CD4-positive, alpha-beta T cell treated with Interferon gamma for 1 hour (primary cell): ENCODE measurements around the gene PODN.

Experiments used
- DNase-seq: peaks from one replicate; pipeline ENCODE4 v3.0.0-alpha.2; 2020

Gene PODN, protein sequence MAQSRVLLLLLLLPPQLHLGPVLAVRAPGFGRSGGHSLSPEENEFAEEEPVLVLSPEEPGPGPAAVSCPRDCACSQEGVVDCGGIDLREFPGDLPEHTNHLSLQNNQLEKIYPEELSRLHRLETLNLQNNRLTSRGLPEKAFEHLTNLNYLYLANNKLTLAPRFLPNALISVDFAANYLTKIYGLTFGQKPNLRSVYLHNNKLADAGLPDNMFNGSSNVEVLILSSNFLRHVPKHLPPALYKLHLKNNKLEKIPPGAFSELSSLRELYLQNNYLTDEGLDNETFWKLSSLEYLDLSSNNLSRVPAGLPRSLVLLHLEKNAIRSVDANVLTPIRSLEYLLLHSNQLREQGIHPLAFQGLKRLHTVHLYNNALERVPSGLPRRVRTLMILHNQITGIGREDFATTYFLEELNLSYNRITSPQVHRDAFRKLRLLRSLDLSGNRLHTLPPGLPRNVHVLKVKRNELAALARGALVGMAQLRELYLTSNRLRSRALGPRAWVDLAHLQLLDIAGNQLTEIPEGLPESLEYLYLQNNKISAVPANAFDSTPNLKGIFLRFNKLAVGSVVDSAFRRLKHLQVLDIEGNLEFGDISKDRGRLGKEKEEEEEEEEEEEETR

DNA sequence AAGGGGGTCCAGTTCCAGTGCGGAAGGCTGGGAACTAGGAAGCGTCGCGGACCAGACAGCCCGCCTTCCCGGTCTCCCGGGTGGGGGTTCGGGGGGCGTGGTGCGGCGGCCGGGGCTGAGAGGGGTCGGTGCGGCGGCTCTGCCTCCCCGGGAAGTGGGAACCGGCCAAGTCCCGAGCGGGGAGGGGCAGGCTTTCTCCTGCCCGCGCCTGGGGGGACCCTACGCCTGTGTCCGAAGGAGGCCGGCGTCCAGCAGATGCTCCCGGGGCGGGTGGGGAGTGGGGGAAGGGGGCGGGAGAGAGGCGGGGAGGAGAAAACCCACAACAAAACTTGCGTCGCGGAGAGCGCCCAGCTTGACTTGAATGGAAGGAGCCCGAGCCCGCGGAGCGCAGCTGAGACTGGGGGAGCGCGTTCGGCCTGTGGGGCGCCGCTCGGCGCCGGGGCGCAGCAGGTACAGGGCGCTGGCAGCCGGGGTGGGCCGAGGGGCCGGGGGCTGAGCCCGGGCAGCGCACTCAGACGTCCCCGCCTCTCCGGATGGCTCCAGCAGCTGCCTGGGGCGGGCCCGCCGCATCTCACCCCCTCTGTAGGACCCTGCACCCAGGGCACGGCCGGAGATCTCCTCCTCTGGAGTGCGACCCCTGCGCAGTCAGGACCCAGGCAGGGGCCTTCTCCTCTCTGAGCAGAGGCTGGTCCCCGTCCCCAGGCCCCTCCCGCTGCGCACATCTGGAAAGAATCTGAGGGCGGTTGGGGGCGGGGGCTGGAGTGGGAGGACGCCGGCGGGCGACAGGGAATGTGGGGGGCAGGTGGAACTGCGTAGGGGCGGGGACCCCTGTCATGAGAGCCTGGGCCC lies at the start of gene PODN:
Gene PODN, plus strand, starts transcription at position 355 of the 849 bp plus-strand sequence. CDS start 7,643 bp downstream, outside the sequence.
- DNase-seq, result no peak

DNA sequence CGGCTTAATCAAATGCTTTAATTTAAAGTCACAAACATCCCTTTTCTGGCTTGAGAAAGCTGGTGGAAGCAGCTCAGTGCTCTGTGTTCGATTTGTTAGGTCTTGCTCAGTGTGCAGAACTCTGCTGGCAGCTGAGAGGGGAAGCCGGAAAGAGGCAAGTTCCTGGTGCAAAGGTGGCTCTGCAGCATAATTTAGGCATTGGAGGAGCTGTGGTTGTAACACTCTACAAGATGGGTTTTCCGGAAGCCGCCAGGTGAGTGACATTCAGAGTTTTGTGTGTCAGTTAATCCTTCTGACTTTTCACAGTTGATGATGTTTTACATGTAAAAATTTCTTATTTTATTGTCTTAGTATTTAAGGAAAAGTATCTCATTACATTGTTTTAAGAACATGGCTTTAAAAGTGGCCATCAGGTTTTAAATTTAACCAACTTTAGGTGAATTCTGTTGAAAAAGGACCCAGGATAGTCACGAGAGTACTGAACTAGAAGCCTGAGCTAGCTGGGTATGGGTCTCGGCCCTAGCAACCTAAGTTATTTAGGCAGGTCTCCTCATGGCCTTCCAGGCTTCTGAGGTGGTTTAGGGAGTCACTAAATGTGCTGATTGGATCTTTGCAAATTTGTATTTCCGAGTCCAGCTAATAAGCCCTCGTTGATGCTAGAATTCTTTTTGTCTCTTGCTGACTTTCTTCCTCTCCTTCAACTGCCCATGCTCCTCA lies 47.1 kb upstream of the PODN start:
- DNase-seq, result peak; percentile 79

DNA sequence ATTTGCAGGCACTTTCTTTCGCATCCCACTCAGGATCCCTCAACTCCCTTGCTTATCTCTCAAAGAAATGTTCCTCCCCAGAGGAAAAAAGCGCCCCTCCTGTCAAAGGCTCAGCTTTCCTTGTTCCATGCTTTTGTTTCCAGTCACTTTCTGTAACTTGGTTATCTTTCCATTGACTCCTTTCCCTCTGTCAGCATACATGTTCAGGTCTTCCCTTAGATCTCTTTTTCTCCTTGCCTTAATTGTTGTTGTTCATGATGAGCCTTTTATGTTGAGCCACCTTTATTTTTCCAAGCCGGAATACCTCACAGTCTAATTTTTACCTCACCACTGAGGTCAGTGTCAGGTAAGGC lies 46.5 kb upstream of the PODN start:
- no peak for DNase-seq

DNA sequence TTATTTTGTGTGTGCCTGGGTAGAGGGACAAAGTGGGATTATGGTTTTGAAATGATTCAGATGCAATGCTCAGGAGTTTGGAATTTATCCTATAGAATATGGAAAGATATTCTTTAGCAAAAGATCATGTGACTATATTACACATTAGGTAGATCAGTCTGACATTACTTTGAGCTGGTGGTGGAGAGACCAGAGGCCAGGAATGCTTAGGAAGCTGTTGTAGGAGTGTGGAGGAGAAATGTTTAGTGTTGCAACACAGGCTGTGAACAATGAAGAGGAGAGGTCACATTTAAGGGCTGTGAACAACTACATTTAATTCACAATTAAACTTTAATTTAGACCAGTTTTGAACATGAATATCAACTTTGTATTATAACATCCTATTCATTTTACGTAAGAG lies 45.3 kb upstream of the PODN start:
- DNase-seq, result no peak

DNA sequence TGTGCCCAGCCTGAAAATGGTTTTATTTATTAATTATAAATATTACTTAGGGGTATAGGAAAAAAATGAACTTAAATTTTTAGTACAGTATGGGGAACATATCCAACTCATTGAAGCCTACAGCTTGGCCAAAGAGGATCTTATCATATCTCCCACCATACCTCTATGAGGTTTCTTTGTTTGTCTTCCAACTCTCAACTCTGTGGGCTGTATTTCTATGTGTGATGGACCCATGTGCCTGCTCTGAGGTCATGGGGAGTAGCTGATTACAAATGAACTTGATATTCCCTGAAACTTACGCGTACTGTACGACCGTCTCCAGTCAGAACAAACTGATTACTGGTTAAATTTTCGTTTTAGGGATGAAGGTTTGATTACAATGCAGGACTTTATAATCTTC lies 41.4 kb upstream of the PODN start:
- no peak for DNase-seq

DNA sequence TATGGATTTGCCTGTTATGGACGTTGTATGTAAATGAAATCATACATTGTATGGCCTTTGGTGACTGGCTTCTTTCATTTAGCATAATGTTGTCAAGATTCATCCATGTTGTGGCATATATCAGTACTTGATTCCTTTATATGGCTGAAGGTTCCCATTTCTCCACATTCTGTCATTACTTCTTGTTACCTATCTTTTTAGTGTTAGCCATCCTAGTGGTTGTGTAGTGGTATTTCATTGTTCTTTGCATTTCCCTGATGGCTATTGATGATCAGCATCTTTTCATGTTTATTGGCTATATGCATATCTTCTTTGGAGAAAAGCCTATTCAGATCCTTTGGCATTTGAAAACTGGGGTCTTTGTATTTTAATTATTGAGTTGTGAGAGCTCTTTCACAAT lies 39.8 kb upstream of the PODN start:
- DNase-seq, result no peak

DNA sequence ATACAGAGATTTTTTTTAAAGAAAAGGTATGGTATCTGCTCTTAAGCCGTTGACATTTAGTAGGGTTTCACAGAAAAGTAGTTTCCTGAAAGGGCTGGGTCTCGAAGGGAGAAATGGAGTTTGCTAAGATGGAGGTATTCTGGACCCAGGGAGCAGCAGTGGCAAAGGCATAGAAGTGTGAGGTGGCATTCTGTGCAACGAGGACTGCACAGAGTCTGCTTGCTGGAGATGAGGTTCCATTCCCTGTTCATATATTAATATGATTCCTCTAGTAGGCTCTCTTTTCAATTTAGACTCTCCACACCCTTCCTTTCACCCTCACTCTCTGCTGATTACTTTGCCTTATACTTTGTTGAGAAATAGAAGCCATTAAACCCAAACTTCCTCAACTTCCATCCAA lies 38.5 kb upstream of the PODN start:
- DNase-seq, result no peak

DNA sequence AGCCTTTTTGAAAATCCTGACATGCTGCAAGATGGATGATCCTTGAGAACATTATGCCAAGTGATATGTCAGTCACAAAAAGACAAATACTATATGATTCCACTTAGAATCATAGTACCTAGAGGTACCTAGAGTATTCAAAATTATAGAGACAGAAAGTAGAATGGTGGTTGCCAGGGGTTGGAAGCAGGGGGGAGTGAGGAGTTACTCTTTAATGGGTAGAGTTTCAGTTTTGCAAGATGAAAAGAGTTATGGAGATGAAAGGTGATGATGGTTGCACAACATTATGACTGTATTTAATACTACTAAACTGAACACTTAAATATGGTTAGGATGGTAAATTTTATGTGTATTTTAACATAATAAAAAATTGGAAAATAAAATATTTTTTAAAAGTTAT lies 37.9 kb upstream of the PODN start:
- no peak for DNase-seq

DNA sequence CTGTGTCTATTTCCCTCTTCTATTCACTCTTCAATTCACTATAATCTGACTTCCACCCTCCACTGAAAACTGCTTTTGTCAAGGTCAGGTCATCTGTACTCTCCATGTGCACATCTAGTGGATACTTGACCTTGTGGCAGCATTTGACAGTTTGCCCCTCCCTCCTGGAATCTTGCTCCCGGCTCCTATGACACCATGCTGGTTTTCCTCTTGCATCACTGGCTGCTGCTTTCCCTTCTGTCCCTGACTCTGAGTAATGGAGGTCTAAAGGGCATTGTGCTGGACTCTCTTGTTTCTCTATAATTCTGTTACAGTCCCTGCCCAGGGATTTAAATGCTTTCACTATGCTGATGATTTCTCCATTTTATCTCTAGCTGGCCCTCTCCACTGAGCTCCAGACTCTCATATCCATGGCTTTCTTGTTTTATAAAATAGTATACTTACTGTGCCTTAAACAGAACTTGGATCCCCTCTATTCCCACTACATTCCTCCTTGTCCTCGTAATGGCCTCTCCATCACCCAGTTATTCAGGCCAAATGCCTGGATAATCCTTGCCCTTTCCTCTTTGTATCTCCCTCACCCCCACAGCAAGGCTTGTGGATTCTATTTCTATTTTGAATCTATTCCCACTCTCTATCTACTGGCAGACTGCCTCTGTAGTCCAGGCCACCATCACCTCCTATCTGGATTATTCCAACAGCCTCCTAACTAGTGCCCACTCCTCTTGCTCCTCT lies 36.8 kb upstream of the PODN start:
- DNase-seq, result no peak

DNA sequence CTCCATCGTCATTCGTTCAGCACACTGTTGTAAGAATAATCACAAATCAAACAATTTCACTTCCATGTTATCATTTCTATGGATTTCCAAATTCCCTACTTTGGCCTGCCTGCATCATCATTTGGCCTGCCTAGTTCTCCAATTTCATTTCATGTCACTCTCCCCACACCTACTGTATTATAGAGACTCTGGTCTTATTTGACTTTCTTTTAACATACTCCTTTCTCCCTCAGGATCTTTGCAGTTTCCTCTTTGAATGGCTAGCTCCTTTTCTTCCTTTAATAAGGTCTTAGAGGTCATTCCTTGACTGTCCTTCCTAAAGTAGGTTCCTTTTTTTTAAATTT lies 36.3 kb upstream of the PODN start:
- no peak for DNase-seq

DNA sequence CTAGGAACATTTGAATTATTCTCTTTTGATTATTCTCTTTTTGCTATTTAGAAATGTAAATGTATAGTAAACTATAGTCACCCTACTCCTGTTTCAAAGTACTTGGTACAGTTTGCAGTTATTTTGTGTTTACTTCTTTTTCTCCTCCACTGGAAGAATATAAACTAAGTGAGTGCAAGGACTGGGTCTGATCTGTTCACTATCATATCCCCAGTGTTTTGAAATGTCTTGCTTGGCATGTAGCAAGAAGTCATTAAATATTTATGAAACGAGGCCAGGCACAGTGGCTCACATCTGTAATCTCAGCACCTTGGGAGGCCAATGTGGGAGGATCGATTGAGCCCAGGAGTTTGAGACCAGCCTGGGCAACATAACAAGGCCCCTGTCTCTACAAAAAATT lies 35.8 kb upstream of the PODN start:
- DNase-seq, result no peak

DNA sequence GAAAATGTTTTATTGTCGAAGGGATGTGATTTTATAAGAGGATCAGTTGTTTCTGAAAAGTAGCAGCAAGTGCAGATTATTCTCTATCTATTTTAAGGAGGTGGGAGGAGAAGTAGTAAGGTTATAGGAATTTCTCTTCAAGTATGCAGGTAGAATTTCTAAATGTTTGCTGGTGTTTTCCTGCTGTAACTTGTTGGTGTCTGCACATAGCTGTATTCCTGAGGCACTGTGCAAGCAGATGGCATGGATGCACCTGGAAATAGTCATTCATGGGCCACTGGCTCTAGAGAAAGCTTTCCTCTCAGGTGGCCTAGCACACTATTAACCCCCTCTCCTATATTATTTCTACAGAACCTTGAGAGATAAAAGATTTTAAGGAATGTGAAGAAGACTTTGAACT lies 30.3 kb upstream of the PODN start:
- no peak for DNase-seq

DNA sequence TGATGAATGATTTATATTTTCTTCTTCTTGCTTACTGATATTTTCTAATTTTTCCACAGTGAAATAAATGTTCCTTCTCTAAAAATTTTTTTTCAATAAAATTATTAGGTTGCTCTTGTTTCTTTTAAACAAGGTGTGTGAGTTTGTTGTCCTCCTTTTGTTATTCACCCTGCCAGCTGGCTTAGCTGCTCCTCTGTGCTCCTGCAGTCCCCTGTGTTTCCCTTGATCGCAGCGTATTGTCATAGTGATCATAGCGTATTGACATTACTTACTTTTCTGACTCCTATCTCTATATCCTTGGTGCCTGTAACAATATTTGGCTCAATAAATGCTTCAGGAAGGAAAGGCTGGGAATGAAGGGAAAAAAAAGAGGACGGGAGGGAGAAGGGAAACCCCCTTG lies 24.9 kb upstream of the PODN start:
- no peak for DNase-seq

DNA sequence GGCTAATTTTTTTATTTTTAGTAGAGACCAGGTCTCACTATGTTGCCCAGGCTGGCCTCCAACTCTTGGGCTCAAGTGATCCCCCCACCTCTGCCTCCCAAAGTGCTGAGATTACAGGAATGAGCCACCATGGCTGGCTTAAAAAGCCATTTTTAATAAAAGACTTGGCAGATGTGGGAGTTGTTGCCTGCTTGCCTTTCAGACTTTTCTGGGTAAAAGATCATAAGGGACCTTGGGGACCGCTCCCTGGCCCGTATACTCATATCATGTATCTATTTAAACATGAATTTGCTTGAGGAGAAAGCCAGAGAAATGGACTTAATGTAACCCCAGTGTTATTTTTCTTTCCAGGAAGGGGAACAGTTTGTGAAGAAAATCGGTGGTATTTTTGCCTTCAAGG lies 23.4 kb upstream of the PODN start:
- no peak for DNase-seq

DNA sequence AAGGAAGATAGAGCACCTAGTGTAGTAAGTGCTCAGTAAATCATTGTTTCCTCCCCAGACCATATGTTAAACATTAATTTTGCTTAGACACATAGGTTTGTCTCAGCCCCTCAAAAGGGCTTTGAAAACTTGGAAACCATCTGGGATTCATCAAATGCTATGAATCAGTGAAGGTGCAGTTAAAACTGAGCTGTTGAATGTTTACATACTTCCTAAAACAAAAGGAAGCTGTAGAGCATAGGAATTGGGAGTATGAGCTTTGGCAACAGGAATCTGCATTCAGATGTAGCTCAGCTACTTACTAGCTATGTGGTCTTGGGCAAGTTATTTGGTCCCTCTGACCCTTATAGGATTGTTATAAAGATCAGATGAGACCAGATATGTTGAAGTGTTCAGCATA lies 18.7 kb upstream of the PODN start:
- DNase-seq, result no peak

DNA sequence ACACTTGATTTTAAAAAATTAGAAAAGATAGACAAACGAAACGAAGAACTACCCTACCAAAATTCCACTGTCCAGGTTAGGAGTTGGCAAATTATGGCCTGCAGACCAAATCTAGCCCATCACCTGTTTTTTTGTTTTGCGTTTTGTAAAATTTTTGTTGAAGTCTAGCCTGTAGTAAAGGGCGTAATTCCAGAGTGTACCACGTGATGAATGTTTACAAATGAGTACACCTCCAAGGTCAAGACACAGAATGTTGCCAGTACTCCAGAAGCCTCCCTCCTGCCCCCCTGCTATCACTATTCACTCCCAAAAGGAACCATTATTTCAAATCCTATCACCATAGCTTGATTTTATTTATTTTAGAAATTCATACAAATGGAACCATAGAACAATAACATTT lies 17.1 kb upstream of the PODN start:
- no peak for DNase-seq

DNA sequence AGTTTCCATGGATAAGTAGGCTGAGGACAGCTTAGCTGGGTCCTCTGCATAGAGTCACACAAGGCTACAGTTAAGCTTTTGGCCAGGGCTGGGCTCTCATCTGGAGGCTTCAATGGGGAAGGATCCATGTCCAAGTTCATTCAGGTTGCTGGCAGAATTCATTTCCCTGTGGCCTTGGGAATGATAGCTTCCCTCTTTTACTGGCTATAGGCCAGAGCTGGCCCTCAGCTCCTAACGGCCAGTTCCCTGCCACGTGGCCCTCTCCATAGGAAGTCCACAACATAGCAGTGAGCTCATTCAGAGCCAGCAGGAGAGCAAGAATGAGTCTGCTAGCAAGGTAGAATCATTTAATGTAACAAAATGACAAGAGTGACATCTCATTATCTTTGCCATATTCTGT lies 15.1 kb upstream of the PODN start:
- no peak for DNase-seq

DNA sequence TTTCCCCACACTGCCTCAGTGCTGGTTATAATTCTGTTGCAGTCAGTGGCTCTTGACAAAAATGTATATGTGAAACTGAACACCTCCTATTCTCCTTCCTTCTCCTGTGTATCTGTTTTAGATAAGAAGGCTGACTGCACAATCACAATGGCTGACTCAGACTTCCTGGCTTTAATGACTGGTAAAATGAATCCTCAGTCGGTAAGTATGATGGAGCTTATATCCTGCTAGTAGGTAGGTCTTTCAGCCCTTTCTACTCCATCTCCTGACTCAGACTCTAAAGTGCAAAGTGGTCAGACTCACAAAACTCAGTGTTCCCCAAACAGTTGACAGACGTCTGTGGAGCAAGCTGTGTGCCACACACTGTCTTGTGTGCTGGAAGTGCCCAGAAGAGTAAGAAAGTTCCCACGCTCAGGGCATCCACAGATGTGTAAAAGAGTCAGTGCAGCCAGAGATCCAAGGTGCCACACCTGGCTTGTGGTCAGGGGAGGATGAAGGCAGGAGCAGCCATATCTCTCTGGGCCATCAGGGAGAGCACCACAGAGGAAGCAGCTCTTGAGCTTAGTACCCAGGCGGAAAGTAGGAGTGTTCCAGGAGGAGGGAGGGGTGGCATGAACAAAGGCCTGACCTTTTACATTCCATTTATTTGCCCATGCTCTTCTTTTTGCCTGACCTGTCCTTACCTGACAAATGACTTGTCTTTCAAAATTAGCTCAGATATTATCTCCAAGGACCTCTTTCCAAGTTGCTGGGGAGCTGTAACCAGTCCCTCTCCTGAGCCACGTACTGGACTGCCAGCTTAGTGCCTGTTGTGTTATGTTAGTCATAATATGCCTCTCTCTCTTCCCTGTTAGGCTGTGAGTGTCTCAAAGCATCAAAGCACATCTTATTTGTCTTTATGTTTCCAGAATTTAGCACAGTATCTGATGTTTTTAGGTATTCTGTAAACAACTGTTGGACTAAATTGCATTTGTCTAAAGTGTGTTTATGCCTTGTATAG lies 14.0 kb upstream of the PODN start:
- DNase-seq, result no peak

DNA sequence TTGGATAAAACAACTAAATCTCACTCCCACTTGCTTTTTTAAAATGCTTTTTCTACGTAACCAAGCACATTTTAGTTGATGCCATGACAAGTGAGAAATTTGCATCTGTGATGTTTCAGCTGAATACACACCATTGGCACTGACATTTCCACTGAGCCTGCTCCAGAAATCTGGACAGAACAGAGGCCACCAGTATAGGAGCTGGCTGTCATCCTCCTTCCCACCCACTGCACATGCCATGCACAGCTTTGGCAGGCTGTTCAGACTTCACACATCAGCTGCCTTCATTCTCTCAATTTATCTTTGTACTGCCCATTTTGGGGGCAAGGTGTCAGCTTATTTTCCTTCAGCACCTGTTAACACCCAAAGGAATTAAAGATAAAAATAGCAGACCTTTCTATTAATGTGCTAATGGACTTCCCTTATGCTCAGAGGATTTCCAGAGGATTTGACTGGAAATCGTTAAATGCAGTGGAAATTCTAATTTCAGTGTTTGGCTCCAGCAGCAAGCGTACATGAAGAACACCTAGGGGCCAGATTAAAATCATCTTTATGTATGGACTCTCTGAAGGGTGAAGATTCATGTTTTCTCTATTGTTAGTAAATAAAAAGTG lies 12.9 kb upstream of the PODN start:
- no peak for DNase-seq

DNA sequence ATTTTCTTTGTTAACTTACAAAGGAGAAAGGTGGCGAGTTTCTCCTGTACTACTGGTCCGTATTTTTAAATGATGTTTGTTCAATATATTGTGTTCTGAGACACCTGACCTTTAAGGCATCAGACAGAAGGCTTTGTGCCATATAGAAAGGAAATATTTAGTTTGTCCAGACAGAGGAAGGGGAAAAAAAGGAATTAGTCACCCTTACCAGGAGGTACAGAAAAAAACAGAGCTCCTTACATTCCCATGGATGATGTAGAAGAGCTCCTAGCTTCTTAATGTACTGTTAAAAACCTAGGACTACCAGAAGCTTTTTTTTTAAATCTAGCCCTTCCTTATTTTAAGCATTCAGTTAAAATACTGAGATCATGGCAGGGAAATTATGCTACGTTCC lies 12.4 kb upstream of the PODN start:
- no peak for DNase-seq

DNA sequence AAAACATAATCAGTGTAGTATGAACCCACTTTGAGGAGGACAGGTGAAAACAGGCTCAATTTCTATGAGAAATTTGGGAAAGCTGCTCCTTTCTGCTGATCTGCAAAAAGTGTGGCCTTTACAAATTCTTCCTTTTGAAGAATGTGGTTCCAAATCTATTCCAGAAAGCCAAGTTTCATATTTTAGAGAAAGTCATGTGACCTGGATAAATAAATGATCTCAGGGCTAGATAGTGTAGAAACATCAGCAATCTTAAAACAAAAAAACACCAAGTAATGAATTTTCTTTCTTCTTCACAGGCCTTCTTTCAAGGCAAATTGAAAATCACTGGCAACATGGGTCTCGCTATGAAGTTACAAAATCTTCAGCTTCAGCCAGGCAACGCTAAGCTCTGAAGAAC lies 11.7 kb upstream of the PODN start:
- DNase-seq, result no peak
